Smooth muscle cell of the umbilical artery (primary cell): Measurements from ENCODE around the gene EXOSC7. TPM values are rescaled to one million over a fixed set of nuclear protein-coding genes. Genes with fewer than 3 reads are reported as not detected.

ENCODE experiments used
- total RNA-seq: library from RNA; depleted of rRNA; stranded (reverse); fragments of >200 nt; gene quantifications from 2 replicates; pipeline ENCODE4 v1.2.3, GENCODE V29; 2014

EXOSC7 gene
- total RNA-seq = 43.8 and 65.0 TPM in 2 replicates

DNA sequence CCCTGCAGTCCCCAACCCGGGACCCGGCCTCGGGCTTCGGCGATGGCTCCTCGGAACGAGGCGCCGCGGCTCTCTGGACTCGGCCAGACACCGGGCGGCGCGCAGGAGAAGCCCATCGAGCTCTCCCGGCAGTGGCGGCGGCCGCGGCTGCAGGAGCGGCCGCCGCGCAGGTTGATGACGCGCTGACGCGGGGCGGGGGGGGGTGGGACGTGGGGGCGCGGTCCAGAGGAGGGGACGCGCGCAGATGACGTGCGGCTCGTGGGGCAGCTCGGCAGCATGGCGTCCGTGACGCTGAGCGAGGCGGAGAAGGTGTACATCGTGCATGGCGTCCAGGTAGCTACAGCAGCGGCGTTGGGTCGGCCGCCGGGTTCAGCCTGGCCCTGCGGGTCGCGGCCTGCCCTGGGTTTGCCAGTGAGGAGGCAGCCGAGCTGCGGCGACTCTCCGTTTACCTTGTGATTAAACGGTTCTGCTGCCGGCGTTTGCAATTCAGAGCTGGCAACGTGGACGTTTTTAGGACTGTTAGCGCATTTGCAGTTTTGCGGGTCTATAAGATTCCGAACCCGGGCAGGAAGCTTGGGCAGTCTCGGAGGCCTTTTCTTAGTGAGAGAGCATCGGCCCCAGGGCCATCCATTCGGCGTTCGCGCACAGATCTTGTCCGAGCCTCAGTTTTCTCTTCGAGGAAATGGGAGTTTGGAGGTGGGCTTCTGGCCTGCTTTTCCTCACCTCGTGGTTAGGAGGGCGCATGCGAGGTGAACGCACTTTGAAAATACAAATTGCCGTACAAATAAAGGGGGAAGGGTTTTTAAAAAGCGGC lies at the start of gene EXOSC7, which contains the start of gene ZDHHC3:
TSS of gene EXOSC7 (plus strand) at position 243 of the 814 bp plus-strand sequence. CDS start at position 277, 34 bp downstream.
TSS of gene ZDHHC3 (minus strand) at position 173 of the 814 bp plus-strand sequence. CDS start 16,738 bp downstream, outside the sequence.

DNA sequence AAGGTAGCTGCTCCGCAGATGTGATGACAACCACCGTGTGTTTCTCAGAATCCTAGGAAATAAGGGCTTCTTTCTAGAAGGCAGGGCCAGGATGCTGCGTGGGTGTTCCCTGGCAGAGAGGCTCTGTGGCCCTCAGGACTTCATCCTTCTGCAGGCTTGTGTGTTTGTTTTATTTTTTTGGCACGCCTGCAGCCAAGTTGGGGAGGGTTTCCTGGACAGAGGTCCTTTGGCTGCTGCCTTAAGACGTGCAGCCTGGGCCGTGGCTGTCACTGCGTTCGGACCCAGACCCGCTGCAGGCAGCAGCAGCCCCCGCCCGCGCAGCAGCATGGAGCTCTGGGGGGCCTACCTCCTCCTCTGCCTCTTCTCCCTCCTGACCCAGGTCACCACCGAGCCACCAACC lies 50.0 kb downstream of the EXOSC7 start, which contains the start of gene CLEC3B:
TSS of gene CLEC3B (plus strand) at position 266 of the 400 bp plus-strand sequence. CDS start at position 326, 60 bp downstream.

Other genes with a start within 250 kb of the EXOSC7 start
- 5.6 and 7.6 TPM in 2 replicates for gene ZNF501, start 246.6 kb upstream of the EXOSC7 start, total RNA-seq
- 18.1 and 19.1 TPM in 2 replicates for gene KIAA1143, start 214.6 kb upstream of the EXOSC7 start, total RNA-seq
- 1.5 and 5.8 TPM in 2 replicates for gene KIF15, start 214.4 kb upstream of the EXOSC7 start, total RNA-seq
- gene TMEM42, start 114.3 kb upstream of the EXOSC7 start, total RNA-seq = 7.8 and 14.3 TPM in 2 replicates
- not detected in 2 replicates for gene TGM4, start 101.6 kb upstream of the EXOSC7 start, total RNA-seq
- gene ZDHHC3, start 70 bp upstream of the EXOSC7 start, total RNA-seq = 27.9 and 44.3 TPM in 2 replicates
- gene CLEC3B, start 50.1 kb downstream of the EXOSC7 start, total RNA-seq = not detected in 2 replicates
- 10.4 and 76.4 TPM in 2 replicates for gene CDCP1, start 170.1 kb downstream of the EXOSC7 start, total RNA-seq